Activated CD4-positive, alpha-beta T cell treated with anti-CD3 and anti-CD28 coated beads, Interleukin-2, amount 50 U/mL, for 16 hours (primary cell): ENCODE results near the gene RNF138.
A peak's percentile ranks its signal among the peaks of the same experiment; 100 is the strongest.
"Not testable (repeated sequence)": the region's sequence is repeated elsewhere in the genome, so short reads cannot be mapped to it uniquely, and the experiment has no call there.

Experiments
- DNase-seq: peaks from one replicate; pipeline ENCODE4 v3.0.0-alpha.2; 2020

The RNF138 gene, protein sequence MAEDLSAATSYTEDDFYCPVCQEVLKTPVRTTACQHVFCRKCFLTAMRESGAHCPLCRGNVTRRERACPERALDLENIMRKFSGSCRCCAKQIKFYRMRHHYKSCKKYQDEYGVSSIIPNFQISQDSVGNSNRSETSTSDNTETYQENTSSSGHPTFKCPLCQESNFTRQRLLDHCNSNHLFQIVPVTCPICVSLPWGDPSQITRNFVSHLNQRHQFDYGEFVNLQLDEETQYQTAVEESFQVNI

DNA sequence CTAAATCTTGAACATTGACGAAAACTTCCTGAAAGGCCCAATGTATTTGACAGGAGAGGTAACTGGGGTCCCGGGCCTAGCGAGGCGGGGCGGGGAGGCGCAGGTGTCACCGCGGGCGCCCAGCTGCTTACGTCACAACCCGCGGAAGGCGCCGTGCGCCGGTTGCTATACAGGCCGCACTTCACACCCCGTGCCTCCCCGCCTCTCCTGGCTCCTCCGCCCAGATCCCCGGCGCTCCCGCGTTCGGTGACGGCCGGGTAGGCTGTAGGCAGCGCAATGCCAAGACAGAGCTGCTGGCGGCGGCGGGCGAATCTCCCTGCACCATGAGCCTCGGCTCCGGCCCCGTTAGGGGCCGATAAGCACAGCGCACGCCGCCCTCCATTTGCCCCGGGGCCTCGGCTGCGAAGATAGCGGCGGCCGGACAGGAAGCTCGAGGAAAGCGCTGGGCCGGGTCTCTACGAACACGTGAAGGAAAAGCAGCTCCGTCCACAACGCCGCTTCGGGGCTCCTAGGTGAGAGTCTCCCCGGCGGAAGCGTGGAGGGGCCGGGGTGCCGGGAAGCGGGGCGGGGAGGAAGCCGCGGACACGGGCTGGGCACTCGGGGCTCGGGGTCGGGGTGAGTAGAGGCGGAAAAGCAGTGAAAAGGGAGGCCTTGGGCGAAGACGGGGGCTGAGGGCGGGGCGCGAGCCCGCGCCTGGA is at the start of gene RNF138:
Gene RNF138 (plus strand): TSS at position 151 of the 698 bp plus-strand sequence. CDS start 903 bp downstream, outside the sequence.
- peak; percentile 88 for DNase-seq

DNA sequence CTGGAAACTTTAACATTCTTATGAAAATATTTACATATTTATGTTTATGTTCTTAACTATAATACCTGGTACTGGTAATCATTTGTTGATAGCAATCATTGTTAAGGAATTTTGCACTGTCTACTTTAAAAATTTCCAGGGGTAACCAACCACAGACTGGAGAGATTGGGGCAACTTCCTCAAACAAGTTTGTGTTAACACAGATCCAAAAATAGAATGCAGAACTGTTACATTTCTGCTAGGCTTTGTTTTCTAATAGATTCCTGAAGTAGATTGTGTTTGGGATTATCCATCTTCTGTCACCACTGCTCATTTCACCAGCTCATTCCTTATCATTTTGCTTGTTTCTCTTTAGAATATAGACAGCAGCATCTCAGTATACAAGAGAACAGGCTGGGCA is 49.3 kb upstream of the RNF138 start:
- no peak for DNase-seq

DNA sequence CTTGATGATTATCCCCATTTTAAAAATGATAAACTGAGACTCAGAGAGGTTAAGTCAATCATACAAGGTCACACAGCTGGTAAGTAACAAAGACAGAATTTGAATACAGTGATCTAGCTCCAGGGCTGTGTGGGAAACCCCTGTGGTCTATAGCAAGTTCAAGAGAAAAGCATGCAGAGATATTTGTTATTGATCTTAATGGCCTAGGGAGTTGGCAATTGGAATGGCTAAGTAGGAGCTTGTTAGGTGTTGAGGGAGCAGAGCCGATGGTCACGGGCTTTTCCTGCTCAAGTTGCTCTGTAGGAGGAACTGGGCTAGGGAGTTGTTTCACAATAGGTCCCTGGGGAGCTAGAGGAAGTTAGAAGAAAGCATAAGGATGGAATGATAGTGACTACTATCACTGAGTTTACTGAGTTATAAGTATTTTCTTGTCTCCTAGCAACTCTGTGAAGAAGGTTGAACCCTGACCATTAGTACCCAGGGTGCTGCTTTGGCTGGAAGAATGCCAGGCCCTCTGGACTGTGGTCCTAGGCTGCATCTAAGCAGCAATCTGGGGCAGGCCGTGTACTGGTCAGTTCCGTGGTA is 43.1 kb upstream of the RNF138 start:
- peak; percentile 25 for DNase-seq

DNA sequence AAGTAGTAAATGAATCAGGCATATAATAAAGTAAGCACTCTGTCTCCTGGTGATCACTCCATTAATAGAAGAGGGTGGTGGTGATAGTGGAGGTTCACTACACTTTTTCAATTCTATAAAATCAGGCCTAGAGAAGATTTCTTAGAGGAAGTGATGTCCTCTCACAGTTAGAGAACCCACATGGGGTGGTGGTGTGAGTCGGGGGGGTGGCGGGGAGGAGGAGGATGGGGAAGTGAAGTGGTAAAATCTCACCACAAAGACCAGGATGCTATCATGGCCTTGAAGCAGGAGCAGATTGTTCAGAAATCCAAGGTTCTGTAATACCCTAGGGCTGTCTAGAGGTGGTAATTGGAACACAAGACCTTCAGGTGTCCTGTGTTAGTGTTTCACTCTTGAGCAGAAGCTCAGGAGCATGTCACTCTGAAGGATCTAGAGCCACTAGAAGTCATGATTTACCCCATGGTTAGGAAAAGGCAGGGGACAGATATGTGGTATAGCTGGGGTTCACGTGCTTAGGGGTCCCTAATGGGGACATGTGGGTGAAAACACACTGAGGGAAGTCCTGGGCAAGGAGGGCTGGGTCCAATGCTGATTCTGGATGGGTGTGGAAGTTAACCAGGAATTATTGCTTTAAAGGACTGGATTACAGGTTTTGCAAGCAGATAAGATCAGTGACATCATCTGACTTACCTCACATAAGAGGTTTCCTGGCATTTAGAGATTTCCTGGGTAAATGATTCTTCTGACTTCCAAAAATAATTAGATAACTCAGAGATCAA is 42.1 kb upstream of the RNF138 start:
- DNase-seq, result peak; percentile 52

DNA sequence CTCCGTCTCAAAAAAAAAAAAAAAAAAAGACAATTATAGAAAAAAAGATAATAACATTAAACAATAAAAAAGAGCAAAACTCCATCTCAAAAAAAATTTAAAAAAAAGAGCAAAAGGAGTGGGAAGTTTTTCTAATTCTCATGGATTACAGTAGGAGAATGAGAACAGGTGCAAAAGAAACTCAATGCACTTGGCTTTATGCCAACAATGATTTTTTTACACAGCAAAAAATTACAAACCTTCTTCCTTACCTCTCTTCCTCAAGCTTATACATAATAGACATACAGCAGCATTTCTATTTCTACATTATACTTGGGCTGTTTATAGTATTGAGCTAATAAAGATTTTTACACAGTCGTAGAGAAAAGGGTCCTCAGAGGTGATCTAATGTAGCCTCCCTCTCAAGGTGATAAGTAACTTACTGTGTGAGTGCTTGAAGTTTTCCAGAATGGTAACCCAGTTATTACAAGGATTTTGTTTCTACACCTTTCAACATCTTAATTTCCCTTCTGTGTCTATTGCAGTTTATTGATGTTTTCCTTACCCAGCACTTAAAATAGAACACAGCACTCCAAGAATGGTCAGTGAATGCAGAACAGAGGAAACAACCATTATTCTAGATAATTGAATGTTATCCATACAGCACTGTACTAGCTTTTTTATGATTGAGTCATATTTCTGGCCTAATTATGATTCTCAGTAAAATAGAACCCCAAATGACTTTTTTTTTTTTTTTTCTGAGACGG is 34.9 kb upstream of the RNF138 start:
- DNase-seq, result no peak

DNA sequence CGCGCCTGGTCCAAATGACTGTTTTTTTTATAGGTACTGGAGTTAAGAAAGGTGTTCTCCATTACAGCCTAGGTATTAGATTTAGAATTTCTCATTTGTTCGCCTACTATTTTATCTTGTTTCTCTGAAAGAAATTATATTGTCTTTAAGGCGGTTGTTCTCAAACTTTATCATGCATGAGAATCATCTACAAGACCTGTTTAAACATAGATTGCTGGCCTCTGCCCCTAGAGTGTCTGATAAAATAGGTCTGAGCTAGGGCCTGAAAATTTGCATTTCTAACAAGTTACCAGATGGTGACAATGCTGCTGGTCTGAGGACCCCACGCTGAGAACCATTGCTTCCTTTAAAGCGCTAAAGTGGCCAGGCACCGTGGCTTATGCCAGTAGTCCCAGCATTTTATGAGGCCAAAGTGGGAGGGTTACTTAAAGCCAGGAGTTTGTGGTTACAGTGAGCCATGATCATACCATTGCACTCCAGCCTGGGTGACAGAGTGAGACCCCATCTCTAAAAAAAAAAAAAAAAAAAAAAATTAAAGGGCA is 34.0 kb upstream of the RNF138 start:
- DNase-seq, result no peak

DNA sequence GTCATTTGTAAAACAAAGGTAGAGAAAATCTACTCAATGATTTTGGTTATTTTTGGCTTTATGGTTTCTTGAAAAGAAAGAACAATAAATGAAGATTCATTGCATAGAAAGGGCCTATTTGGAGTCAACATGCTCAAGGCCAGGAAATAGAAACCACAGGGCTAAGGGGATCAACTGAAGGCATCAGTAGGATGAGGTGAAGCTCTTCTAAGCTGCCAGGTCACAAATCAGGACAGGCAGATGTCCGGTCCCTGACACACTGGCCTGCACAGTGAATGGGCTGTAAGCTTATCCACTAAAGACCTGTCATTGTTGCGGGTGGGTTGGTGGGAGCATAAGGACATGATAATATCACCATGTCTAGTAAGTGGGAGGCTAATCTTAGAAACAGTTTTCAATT is 31.6 kb upstream of the RNF138 start:
- no peak for DNase-seq

DNA sequence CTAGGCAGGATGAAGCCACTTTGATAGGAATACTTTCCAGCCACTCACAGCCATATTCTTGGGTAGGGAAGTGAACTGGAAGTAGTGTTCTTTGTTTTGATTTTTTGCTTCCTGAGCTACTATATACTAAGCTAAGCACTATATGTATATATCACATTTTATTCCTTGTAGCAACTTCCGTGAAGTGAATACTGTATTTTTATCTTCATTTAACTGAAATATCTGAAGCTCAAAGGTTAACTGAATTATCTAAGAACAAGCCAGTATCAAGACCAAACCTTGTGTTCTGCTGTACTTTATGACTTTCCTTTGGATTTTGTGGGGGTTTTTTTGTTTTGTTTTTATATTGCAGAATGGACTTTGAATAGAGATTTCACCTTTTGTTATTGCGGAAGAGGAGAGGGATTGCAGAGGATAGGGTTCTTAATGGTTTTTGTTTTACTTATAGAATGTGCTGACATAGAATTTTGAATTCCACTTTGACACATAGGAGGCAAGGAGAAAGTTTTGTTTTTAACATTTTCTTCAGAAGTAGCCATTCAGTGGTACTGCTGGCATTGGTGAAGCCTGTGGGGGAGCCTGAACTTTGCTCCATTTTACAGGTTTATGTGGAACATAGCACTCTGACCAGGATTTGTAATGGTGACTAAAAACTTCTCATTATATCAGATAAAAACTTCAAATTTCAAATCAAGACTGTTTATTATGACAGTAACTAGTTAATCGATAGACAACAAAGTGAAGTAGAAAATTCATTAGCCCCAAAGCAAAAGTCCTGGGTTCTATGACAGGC is 24.1 kb upstream of the RNF138 start:
- DNase-seq, result no peak

DNA sequence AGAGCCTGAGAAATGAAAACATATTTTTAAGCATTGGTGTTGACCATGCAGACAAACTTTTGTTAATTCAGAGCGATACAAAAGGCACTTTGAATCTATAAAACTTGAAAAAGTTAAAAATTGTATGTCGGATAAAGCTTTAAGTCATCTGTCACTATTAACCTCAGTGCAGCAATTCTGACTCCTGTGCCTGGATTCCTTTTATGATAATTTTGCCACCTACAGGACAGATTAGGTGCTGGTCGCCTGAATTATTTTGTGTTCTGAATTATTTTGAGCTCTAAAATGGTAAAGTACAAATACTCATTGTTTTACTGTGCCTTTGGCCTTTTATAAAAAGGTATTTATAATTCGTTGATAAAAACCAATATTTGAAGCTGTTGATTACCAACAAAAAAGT is 19.4 kb upstream of the RNF138 start:
- DNase-seq, result peak; percentile 33

DNA sequence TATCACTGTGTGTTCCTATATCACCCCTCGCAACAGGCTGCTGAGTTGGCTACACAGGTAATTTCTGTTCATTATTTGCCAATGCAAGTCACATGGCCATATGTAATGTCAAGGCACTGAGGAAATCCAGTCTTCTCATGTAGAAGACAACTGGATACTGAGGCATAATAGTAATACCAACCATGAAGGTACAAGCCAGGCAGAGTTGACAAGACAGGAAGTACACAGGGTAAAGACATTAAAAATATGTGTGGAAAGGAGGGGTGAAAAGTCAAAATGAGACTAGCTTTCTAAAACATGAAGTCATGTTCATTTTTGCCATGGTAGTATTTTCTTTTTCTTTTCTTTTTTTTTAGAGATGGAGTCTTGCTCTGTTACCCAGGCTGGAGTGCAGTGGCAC is 17.5 kb upstream of the RNF138 start:
- peak; percentile 55 for DNase-seq

DNA sequence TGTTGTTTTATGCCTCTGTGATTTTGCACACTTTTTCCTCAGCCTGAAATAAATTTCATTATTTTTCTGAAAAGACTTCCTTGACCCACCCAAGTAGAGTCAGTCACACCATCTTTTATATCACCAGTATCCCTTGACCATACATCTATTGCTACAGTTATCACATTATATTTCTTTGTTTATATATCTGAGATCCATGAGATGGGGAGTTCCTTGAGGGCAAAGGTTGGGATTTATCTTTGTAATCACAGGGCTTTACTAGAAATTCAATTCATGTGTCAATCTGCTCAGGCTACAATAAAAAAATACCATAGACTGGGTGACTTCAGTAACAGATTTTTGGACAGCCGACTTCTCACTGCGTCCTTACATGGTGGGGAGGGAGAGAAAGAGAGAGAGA is 12.8 kb upstream of the RNF138 start:
- no peak for DNase-seq

DNA sequence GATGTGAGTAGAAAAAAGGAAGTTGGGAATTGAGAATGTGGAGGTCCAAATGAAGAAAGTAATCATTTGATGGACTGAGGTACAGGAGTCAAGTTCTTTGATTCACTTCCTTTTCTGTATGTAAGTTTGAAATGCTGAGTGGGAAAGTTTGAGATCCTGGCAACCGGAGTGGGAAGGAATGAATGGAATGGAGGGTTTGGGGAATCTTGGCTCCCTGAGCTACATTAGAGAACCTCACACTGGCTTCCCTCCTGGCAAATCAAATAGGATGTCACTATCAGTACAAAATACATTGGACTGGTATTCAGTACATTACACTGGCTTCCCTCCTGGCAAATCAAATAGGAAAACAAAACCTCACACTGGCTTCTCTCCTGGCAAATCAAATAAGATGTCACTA is 9.8 kb upstream of the RNF138 start:
- DNase-seq, result no peak

DNA sequence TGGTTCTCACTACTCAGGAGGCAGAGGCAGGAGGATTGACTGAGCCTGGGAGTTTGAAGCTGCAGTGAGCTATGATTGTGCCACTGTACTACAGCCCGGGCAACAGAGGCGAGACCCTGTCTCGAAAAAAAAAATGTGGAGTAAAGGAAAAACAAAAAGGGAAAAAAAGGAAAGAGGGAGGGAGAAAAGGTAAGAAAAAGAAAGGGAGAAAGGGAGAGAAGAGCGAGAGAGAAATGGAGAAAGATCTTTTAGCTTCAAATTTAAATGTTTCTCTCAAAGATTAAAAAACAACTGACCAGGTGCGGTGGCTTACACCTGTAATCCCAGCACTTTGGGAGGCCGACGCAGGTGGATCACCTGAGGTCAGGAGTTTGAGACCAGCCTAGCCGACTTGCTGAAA is 7.9 kb upstream of the RNF138 start:
- DNase-seq, result no peak

DNA sequence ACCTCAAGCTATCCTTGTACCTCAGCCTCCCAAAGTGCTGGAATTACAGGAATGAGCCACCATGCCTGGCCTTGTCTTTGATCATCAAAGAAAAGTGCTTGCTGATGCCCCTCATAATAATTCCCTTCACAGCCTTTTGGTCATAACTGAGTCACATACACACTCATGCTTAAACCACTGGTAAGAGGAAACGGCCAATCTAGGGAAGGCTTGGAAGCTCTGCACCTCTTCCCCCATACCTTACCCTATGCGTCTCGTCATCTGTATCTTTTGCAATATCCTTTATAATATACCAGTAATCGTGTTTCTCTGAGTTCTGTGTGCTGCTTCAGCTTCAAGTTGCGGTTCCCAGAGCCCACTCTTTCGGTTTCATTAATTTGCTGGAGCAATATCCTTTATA is 4.8 kb upstream of the RNF138 start:
- no peak for DNase-seq

DNA sequence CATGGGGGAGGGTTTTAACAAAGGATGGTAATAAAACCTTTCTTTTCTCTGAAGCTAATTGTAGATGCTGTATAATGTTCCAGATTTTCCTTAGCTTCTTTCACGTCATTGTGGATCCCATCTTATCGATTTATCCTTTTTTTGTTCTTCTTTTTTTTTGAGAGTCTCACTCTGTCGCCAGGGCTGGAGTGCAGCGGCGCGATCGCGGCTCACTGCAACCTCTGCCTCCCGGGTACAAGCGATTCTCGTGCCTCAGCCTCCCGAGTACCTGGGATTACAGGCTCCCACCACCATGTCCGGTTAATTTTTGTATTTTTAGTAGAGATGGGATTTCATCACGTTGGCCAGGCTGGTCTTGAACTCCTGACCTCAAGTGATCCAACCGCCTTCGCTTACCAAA is 843 bp upstream of the RNF138 start:
- not testable (repeated sequence) for DNase-seq

DNA sequence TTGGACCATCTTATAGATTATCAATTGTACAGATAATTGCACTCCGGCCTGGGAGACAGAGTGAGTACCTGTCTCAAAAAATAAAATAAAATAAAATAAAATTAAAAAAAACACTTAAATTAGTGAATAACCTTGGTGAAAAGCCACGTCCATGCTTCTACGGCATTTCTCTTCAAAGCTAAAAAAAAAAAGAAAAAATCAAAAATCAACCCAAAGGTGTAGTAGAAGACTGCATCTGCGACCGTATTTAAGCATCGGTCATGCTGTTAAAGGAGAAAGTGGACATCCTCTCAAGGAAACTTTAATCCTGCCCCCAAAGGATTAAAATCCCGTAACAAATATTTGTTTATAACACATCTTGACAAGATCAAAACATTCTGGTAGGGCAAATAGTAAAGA is 350 bp upstream of the RNF138 start:
- DNase-seq, result no peak

DNA sequence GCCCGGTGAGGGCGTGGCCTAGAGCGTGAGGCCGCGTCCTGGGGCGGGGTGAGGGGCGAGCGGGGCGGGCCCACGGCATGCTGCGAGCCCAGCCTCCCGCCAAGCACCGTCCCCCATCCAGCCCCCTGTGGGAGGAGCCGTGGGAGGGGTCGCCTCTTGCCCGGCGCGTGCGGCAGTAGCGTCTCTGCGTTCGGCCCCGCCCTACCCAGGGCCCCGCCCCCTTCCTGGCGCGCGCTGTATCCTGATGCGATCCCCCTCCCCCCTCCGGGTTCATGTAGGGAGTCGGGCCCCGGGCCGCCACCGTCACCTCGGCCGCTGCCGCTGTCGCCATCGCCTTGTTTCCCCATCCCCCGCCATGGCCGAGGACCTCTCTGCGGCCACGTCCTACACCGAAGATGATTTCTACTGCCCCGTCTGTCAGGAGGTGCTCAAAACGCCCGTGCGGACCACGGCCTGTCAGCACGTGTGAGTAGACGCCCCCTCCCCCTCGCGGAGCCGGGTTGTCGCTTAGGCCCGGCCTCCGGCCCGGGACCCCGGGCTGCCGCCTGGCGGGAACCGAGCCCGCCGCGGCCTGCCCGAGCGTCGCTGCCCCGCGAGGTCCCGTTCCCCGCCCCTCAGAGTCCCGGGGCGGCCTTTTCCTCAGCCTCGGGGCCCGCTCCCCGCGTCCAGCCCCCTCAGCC is 888 bp downstream of the RNF138 start:
- peak; percentile 99 for DNase-seq

DNA sequence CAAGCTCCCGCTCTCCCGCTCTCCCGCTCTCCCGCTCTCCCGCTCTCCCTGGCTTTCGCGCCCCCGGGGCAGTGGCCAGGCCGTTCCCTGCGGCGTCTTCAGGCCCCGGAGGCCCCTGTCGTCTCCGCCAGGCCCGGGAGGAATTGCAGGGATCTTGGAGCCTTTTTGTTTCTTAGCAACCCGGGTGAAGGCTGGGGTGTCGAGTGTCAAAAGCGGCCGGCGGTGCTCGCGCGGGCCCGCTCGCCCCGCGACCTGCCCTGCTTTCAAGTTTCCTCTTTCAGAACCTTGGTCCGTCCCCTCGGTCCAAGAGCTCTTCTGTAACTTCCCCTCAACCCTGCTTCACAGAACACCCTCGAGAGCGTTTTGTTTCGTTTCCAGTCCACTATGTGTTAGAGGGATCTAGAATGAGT is 1.4 kb downstream of the RNF138 start:
- peak; percentile 48 for DNase-seq

DNA sequence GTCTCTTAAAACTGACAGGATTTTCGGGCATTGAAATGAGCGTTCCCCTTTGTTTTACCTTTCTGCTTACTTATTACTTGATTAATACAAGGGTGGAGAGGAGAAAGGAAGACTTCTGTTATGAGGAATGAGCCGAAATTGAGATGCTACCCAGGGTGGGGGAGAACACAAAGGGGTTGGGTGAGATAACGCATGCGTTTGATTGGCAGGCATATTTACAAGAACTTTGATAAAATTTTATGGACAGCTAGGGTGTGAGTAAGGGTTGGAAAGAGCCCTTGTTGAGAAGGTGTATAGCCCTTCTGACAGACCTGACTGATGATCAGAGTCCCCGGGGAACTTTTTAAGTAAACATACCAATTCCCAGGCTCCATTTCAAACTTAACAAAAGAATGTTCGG is 1.8 kb downstream of the RNF138 start:
- peak; percentile 27 for DNase-seq

DNA sequence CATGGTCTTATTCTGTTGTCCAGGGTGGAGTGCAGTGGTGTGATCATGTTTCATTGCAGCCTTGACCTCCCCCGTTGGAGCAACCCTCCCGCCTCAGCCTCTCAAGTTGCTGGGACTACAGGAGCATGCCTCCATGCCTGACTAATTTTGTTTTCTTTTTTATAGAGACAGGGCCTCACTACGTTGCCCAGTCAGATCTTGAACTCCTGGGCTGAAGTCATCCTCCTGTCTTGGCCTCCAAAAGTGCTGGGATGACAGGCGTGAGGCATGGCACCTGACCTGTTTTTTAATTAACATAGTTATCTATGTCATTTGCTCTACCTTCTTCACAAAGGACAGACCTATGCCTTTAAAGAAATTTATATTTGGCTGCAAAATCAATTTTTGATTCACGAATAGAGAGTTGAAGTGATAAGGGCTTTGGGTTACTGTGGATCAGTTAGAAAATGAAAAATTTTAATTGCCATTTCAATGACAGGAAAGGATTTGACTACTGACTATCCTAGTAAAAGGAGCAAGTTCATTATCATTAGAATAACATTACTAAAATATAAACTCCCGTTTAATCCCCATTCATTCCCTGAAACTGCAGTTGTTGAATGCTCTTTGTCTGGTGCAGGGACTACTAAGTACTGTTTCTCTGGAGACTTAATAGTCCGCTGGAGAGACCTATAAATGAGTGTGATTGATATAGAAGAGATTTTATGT is 3.7 kb downstream of the RNF138 start:
- peak; percentile 48 for DNase-seq

DNA sequence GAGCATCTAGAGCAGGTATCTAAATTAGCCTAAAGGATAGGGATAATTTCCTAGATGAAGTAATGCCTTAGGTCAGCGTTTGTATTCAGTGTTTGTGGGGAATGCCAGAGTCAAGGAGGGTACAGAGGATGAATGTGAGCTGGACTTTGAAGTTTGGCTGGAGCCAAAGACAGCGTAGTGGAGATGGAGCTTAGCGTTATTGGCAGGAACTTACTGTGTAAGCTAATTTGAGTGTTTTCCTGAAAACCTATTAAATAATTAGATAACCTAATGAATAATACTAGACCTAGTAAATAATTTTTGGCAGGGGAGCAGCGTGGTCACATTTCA is 4.2 kb downstream of the RNF138 start:
- DNase-seq, result no peak
